GM12872 (cell line): ENCODE results near the gene MMP17.

ENCODE experiments used
- CTCF ChIP-seq: IDR thresholded peaks from 3 replicates; pipeline ENCODE4 v1.5.1; 2011; ENCODE audit warnings: low read depth, mild to moderate bottlenecking, low read length, moderate library complexity; ENCODE audit not compliant: insufficient read depth

The MMP17 gene

GRCh38 chr12:131787143-131787660 lies 41.0 kb upstream of the MMP17 start:
- no peak for TF ChIP-seq CTCF

GRCh38 chr12:131788070-131788469 lies 40.1 kb upstream of the MMP17 start:
- TF ChIP-seq CTCF: no peak

- no peak for TF ChIP-seq CTCF
Measured at GRCh38 chr12:131789638-131790037, 38.6 kb upstream of the MMP17 start.

GRCh38 chr12:131793243-131794022 lies 34.8 kb upstream of the MMP17 start:
- no peak for TF ChIP-seq CTCF

GRCh38 chr12:131794061-131794460 lies 34.1 kb upstream of the MMP17 start:
- no peak for TF ChIP-seq CTCF

GRCh38 chr12:131794573-131794972 lies 33.6 kb upstream of the MMP17 start:
- no peak for TF ChIP-seq CTCF

GRCh38 chr12:131795064-131795463 lies 33.1 kb upstream of the MMP17 start:
- TF ChIP-seq CTCF: no peak
